Measurements from ENCODE around the gene CXCL10.
"Not testable (repeated sequence)": the region's sequence is repeated elsewhere in the genome, so short reads cannot be mapped to it uniquely, and the experiment has no call there.

CXCL10 gene

GRCh38 chr4:76024065-76024464 is 768 bp upstream of the CXCL10 start:
- no peak for DNase-seq

- DNase-seq = no peak
Observed at GRCh38 chr4:76022677-76023076, 620 bp downstream of the CXCL10 start.

GRCh38 chr4:76022031-76022430 is 1.3 kb downstream of the CXCL10 start:
- DNase-seq = no peak

DNA sequence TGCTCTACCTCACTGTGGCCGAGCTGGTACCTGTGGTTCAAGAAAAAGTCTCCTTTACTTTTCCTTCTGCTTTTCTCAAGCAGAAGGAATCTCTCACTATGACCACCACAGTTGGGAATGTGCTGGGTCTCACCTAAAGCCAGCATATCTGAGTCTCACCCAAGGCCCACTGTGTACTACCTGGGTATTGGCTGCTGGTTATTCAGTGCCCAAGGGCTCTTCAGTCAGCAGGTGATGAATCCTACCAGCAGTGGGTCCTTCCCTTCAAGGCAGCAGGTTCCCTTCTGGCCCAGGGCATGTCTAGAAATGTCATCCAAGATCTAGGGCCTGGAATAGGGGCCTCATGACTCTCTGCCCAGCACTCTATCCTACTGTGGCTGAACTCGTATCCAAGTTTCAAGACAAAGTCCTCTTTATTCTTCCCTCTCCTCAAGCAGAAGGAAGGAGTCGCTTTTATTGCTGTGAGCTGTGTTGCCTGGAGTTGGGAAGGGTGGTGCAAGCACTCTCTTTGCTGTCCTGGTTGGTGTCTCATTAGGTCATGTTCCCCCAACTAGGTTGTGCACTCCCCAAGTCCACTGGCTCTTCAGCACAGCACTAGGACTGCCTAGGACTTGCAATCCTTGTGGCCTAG is 6.1 kb downstream of the CXCL10 start:
- no peak for DNase-seq

DNA sequence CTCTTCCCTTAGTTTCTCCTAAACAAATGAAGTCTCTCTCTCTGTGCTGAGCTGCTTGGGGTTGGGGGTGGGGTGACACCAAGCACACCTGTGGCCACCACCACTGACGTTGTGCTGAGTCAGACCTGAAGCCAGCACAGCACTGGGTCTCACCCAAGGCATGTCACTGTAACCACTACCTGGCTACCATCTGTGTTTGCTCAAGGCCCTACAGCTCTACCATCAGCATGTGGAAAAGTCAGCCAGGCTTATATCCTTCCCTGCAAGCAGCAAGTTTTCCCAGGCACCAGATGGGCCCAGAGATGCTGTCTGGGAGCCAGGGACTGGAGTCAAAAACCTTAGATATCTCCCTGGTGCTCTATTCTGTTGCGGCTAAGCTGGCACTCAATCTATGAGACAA is 6.9 kb downstream of the CXCL10 start:
- no peak for DNase-seq

GRCh38 chr4:76013540-76013939 is 9.8 kb downstream of the CXCL10 start:
- no peak for DNase-seq

- no peak for DNase-seq
Observed at GRCh38 chr4:76012388-76012801, 10.9 kb downstream of the CXCL10 start.

DNA sequence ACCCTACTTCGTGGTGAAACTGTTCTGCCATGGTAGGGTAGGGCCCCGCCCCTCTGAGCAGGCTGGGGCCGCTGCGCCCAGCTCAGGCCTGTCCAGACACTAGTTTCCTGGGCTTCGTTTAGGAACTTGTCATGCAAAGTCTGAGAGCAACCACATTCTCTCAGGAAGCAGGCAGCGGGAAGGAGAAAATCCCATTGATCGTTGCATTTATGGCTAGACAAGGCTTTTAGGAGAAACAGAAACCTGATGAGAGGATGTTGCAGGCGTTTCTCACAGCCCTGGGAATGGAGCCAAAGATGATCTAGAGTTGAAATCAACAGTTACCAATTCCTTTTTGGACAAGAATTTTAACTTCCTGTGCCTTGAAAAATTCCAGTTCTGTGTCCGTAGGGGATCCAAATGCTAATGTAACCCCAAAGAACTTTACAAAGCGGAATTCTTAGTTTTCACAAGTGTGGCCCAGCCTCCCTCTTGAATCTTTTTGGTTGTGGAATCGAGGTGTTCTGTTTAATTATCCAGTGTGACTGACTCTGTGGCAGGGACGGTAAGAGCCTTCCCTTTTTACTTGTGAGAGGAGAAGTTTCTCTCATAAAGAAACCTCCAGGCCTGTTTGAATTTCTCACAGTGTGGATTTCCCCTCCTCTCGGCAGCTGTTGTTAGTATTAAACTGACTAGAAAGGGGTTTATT is 11.5 kb downstream of the CXCL10 start:
- DNase-seq = no peak

- DNase-seq = no peak
Observed at GRCh38 chr4:76011018-76011670, 12.2 kb downstream of the CXCL10 start.

DNA sequence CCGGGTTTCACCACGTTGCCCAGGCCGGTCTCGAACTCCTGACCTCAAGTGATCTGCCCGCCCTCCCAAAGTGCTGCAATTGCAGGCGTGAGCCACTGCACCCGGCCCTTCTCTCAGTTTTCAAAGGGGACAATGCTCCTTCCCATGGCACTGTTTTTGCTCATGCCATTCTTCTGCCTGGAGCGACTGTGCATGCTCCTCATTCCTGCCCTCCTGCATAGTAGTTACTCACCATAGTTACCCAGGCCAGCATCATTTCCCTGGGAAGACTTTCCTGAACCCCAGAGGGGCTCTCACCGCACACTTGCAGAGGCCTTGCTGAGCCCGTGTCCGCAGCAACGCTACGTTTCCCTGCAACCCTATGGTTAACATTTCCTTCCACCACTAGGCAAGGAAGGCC is 12.7 kb downstream of the CXCL10 start:
- DNase-seq = no peak

DNA sequence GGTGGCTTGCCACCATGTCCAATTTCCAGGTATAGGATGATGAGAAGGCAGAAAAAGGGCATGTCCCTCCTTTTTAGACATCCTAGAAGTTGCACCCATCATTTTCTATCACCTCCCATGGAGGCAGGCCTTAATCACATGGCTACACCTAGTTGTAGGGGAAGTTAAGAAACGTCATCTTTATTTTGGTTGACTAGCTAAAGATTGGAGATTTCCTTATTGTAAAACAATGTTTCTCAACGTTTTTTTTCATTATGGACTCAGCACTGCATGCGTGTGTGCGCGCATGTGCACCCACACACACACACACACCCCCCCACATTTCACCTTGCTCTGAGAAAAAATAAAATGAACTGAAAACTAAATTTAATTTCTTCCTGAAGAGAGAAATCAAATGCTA is 14.0 kb downstream of the CXCL10 start:
- DNase-seq = no peak

DNA sequence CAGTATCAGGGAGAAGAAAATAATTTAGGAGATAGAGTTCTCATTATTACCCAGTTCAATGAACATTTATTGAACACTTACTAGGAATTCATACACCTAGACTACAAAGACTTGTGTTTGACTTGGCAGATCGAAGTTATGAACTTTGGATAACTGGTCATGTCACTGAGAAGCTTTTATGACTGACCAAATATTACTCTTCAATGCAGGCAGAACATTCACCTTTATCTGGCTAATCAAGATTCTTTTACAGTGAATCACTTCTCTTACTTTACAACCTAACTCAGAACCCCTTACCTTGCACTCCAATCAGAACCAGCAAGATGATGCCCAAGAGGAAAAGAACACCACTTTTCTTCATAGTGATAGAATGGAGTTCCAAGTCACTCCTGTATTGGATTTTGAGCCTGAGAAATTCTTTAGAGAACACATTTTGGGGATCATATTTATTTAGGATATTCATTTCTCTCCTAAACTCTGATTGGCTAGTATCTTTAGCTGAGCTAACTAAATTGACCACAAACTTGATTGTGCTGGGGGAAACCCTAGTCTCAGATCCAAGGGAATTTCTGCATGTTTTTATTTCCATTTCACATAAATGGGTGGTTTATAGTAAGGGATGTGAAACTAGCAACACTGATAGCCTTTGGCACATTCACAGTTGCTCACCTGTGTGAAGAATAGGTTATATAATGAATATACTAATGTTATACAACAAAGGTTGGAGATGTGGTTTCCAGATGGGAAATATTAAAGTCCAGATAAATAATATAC is 16.0 kb downstream of the CXCL10 start, which contains the start of gene CXCL9:
Gene CXCL9 (minus strand): TSS at position 421 of the 774 bp plus-strand sequence. CDS start 60 bp downstream, at position 361.
- DNase-seq = no peak

GRCh38 chr4:76003620-76004019 is 19.7 kb downstream of the CXCL10 start:
- DNase-seq = no peak

- no peak for DNase-seq
Observed at GRCh38 chr4:76003035-76003434, 20.3 kb downstream of the CXCL10 start.

DNA sequence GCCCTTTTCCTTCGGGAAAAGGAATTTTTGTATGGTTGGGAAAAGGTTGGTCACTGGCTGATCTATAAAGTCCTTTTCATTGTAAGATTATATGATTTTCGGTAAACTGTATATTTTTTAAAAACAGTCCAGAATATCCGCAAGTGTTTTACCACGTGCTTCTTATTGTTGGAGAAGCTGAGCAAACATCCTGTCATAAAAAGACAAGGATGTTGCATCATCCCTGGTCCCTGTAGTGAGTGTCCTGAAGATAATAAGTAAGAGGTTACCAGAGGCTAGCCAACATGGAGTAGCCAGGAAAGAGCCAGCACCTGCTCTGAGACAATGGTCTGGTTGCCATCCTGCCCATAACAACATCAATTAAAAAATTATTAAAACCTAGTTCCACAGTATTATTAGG is 21.1 kb downstream of the CXCL10 start:
- DNase-seq = no peak

- no peak for DNase-seq
Observed at GRCh38 chr4:76001700-76002099, 21.6 kb downstream of the CXCL10 start.

GRCh38 chr4:76000279-76000678 is 23.0 kb downstream of the CXCL10 start:
- no peak for DNase-seq

DNA sequence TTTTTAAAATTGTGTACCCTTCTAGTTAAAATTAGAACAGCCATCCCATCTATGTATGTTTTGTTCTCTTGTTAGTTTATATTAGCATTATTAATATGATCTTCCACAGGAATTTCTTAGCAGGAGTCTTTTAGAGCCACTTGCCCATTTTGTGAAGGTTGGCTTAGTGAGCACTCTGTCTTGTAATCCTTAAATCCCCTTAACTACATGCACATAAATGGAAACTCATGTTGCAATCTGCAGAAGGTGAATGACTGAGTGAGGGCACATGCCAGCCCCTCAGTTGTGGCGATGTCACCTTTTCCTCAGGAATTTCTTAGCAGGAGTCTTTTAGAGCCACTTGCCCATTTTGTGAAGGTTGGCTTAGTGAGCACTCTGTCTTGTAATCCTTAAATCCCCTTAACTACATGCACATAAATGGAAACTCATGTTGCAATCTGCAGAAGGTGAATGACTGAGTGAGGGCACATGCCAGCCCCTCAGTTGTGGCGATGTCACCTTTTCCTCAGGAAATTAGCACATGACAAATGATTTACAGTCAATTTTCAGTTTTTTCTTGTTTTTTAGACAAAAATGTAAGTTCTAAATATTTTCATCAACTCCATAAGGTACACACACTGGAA is 24.7 kb downstream of the CXCL10 start:
- not testable (repeated sequence) for DNase-seq

GRCh38 chr4:75997946-75998345 is 25.4 kb downstream of the CXCL10 start:
- DNase-seq = no peak

DNA sequence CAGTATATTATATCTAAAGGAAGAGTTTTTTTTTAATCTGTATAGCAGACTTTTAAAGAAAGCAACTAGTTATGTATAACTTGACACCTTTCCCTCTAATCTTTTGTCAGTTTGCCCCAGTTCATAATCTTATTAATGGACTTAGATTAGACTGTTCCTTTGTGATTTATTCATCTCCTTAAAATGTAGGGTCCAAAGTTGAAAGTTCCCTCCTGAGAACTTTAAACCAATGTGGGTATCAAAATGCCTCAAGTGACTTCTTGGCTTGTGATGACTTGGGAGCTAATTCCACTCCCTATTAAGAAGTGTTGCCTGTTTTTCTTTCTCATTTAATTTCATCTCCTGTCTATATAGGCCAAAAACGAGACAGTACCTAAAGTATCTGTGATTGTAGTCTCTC is 26.2 kb downstream of the CXCL10 start:
- no peak for DNase-seq

- peak; percentile 20 for DNase-seq
Observed at GRCh38 chr4:75995727-75996126, 27.6 kb downstream of the CXCL10 start.

- DNase-seq = no peak
Observed at GRCh38 chr4:75992462-75992861, 30.8 kb downstream of the CXCL10 start.

All from NCI-H774 (cell line).